GM12875 (cell line): ENCODE results near the gene FMNL3.
"Not testable (repeated sequence)": the region's sequence is repeated elsewhere in the genome, so short reads cannot be mapped to it uniquely, and the experiment has no call there.

Experiments used
- H3K4me3 ChIP-seq: one replicate; pipeline ENCODE4 v1.5.1; 2011; ENCODE audit warnings: low read depth, low read length, control low read depth
- TF ChIP-seq, protein P1 (sequence below): IDR thresholded peaks from 2 replicates; pipeline ENCODE4 v1.5.1; 2011; ENCODE audit warnings: low read depth, mild to moderate bottlenecking, control low read depth, inconsistent platforms, low read length, moderate library complexity, borderline replicate concordance; ENCODE audit not compliant: insufficient read depth

The FMNL3 gene

DNA sequence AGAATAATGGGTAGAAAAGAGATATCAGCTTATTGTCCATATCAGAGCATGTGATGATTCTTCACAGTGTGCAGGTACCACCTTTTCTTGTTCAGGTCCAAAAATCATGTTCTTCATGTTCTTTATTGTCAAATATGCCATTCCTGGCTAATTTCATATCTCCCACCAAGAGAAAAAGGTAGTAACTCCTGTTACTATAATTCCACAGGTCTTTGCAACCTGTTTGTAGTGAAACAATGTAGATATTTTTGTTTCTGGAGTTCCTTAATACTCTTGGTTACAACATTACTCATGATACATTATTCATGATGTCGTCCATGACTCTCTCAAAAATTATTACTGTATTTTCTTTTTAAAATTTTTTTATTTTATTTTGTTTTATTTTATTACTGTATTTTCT is 22.8 kb upstream of the FMNL3 start:
- TF ChIP-seq, protein P1, sequence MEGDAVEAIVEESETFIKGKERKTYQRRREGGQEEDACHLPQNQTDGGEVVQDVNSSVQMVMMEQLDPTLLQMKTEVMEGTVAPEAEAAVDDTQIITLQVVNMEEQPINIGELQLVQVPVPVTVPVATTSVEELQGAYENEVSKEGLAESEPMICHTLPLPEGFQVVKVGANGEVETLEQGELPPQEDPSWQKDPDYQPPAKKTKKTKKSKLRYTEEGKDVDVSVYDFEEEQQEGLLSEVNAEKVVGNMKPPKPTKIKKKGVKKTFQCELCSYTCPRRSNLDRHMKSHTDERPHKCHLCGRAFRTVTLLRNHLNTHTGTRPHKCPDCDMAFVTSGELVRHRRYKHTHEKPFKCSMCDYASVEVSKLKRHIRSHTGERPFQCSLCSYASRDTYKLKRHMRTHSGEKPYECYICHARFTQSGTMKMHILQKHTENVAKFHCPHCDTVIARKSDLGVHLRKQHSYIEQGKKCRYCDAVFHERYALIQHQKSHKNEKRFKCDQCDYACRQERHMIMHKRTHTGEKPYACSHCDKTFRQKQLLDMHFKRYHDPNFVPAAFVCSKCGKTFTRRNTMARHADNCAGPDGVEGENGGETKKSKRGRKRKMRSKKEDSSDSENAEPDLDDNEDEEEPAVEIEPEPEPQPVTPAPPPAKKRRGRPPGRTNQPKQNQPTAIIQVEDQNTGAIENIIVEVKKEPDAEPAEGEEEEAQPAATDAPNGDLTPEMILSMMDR: no peak
- no peak overlapping the region for H3K4me3 ChIP-seq

DNA sequence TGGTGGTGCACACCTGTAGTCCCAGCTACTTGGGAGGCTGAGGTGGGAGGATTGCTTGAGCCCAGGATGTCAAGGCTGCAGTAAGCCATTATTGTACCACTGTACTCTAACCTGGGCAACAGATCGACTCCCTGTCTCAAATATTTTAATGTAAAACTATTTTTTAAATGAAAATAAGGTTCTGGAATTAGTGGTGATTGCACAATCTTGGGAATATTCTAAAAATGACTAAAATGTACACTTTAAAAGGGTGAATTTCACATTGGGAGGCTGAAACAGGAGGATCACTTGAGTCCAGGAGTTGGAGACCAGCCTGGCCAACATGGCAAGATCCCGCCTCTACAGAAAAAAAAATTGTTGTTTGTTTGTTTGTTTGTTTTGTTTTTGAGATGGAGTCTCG is 21.2 kb upstream of the FMNL3 start:
- H3K4me3 ChIP-seq: no peak overlapping the region
- TF ChIP-seq, protein P1: no peak

DNA sequence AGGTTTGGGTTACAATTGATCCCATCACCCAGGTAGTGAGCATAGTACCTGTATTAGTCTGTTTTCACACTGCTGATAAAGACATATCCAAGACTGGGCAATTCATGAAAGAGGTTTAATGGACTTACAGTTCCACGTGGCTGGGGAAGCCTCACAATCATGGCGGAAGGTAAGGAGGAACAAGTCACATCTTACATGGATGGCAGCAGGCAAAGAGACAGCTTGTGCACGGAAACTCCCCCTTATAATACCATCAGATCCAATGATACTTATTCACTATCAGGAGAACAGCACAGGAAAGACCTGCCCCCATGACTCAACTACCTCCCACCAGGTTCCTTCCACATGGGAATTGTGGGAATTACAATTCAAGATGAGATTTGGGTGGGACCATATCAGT is 14.2 kb upstream of the FMNL3 start:
- not testable (repeated sequence) for H3K4me3 ChIP-seq

DNA sequence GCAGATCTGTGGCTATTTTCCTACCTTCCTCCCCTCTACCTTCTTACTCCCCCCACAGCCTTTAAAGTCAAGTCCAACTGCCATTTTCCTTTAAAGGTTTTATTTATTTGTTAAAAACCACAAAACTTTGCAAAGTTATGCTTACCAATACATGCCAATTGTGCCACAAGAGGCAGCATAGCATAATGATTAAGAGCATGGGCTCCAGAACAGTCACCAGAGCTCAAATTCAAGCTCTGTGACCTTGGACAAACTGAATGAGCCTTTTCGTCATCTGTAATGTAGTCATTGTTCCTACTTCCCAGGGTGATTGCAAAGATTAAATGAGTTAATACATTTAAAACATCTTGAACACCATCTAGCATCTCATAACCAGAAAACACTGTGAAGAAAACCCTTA is 13.0 kb upstream of the FMNL3 start:
- no peak overlapping the region for H3K4me3 ChIP-seq
- TF ChIP-seq, protein P1: no peak

DNA sequence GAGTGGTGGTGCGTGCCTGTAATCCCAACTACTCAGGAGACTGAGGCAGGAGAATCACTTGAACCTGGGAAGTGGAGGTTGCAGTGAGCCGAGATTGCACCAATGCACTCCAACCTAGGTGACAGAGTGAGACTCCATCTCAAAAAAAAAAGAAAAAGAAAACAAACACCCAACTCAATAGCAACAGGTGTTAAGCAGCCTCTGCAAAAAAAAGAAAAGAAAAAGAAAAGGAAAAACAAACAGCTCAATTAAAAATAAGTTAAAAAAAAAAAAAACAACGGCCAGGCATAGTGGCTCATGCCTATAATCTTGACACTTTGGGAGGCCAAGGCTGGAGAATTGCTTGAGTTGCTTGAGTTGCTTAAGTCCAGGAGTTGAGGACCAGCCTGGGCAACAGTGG is 10.6 kb upstream of the FMNL3 start:
- not testable (repeated sequence) for H3K4me3 ChIP-seq

DNA sequence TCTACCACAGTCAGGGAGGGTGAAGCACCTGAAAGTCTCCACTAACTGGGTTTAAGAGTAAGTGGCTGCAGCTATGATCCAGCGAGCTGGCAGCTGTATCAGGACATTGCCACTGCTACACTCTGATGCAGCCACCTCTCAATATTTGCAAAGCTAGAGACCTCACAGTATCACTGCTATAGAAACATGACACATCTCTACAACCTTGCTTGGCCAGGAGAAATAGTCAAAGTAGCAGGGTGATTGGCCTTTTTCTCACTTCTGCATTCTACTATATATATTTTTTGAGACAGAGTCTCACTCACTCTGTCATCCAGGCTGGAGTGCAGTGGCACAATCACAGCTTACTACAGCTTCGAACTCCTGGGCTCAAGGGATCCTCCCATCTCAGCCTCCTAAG is 9.3 kb upstream of the FMNL3 start:
- no peak overlapping the region for H3K4me3 ChIP-seq
- TF ChIP-seq, protein P1: no peak

DNA sequence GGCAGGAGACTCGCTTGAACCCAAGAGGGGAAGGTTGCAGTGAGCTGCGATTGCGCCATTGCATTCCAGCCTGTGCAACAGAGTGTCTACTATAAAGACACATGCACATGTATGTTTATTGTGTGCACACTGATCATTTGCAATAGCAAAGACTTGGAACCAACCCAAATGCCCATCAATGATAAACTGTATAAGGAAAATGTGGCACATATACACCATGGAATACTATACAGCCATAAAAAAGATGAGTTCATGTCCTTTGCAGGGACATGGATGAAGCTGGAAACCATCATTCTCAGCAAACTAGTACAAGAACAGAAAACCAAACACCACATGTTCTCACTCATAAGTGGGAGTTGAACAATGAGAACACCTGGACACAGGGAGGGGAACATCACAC is 6.7 kb upstream of the FMNL3 start:
- not testable (repeated sequence) for H3K4me3 ChIP-seq

DNA sequence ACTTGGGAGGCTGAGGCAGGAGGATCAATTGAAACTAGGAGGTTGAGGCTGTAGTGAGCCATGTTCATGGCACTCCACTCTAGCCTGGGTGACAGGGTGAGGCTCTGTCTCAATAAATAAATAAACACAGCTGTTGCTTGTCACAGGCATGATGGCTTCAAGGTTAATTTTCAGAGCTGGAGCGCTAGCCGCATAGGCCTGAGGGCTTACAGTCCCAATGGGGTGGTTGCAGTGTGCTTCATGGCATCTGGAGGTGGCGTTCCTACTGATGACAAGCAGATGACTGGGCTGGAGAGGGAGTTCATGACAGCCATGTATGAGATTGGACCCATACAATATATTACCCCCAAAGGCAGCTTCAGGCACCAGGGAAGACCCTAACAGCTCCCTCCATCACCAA is 1.6 kb upstream of the FMNL3 start:
- TF ChIP-seq, protein P1: no peak

DNA sequence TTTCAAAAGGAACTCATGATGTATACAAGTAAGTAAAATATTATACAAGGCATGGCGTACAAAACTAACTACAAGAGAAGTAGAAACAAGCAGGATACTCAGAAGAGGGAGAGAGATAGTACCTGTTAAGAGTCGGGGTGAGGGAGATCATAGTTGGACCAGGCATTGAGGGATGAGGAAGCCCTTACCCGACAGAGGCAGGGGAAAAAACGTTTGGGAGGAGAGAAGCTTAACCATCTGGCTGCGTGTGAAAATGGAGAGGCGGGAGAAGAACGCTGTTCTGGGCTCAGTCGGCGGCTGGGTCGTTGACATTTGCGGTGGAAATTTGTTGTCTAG is 575 bp upstream of the FMNL3 start:
- no peak overlapping the region for H3K4me3 ChIP-seq
- TF ChIP-seq, protein P1: no peak

More for the DNA sequence above, 1.6 kb upstream of the FMNL3 start:
- H3K4me3 ChIP-seq: no peak overlapping the region
